Hematopoietic multipotent progenitor cell treated with erythropoietin and hydrocortisone succinate and interleukin-3 and kit ligand, for 8 days (in vitro differentiated cells): ENCODE measurements around the gene NEURL1.
"Not testable (repeated sequence)": the region's sequence is repeated elsewhere in the genome, so short reads cannot be mapped to it uniquely, and the experiment has no call there.

Experiments
- DNase-seq: peaks from one replicate; pipeline ENCODE4 v3.0.0-alpha.2; 2015

The NEURL1 gene

GRCh38 chr10:103497161-103497915 is 3.8 kb downstream of the NEURL1 start:
- DNase-seq, result no peak

GRCh38 chr10:103498936-103499638 is 5.6 kb downstream of the NEURL1 start:
- DNase-seq, result no peak

GRCh38 chr10:103499881-103500280 is 6.4 kb downstream of the NEURL1 start:
- DNase-seq, result no peak

- DNase-seq, result no peak
Observed at GRCh38 chr10:103500481-103500880, 7.0 kb downstream of the NEURL1 start.

GRCh38 chr10:103501186-103501585 is 7.7 kb downstream of the NEURL1 start:
- DNase-seq, result no peak

GRCh38 chr10:103502849-103503660 is 9.6 kb downstream of the NEURL1 start:
- no peak for DNase-seq

GRCh38 chr10:103503777-103504176 is 10.3 kb downstream of the NEURL1 start:
- DNase-seq, result not testable (repeated sequence)

- peak; percentile 61 for DNase-seq
Observed at GRCh38 chr10:103504181-103504783, 10.8 kb downstream of the NEURL1 start.

- no peak for DNase-seq
Observed at GRCh38 chr10:103506061-103506460, 12.6 kb downstream of the NEURL1 start.

- no peak for DNase-seq
Observed at GRCh38 chr10:103507235-103508191, 14.0 kb downstream of the NEURL1 start.

- DNase-seq, result no peak
Observed at GRCh38 chr10:103510046-103510685, 16.7 kb downstream of the NEURL1 start.

- no peak for DNase-seq
Observed at GRCh38 chr10:103510791-103511752, 17.6 kb downstream of the NEURL1 start.

GRCh38 chr10:103512166-103512565 is 18.7 kb downstream of the NEURL1 start:
- no peak for DNase-seq

- no peak for DNase-seq
Observed at GRCh38 chr10:103512591-103513379, 19.3 kb downstream of the NEURL1 start.

GRCh38 chr10:103513380-103514060 is 20.0 kb downstream of the NEURL1 start:
- no peak for DNase-seq

- DNase-seq, result no peak
Observed at GRCh38 chr10:103514244-103514643, 20.7 kb downstream of the NEURL1 start.

GRCh38 chr10:103517234-103518085 is 24.0 kb downstream of the NEURL1 start:
- no peak for DNase-seq

GRCh38 chr10:103519798-103520197 is 26.3 kb downstream of the NEURL1 start:
- DNase-seq, result no peak
